GM19324 (cell line): ENCODE data around the gene S100A13.
"Not testable (repeated sequence)": the region's sequence is repeated elsewhere in the genome, so short reads cannot be mapped to it uniquely, and the experiment has no call there.

Experiments
- ATAC-seq: cut with Tn5 transposase; IDR thresholded peaks from one replicate; pipeline ENCODE4 v1.9.1; 2021; ENCODE audit warnings: mild to moderate bottlenecking, moderate library complexity; ENCODE audit not compliant: unreplicated experiment, low FRiP score

The S100A13 gene

DNA sequence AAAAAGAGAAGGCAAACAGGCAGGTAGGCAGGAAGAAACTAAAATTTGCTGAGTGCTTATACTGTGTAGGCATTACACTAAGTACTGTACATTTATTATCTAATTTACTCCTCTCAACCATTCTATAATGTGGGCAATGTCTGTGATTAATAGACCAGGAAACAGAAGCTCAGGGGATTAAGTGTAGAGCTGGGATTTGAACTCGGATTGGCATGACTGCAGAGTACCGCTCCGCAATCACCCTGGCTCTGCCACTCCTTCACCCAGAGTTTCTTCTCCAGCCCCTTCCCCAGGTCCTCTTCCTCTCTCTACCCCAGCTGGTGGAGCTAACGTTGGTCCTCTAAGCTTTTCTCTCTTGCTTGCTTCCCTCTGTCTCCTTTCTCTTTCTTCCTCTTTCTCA, 50.2 kb downstream of the S100A13 start:
- no peak for ATAC-seq

DNA sequence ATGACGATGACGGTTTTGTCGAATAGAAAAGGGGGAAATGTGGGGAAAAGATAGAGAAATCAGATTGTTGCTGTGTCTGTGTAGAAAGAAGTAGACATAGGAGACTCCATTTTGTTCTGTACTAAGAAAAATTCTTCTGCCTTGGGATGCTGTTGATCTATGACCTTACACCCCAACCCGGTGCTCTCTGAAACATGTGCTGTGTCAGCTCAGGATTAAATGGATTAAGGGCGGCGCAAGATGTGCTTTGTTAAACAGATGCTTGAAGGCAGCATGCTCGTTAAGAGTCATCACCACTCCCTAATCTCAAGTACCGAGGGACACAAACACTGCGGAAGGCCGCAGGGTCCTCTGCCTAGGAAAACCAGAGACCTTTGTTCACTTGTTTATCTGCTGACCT, 51.8 kb downstream of the S100A13 start:
- ATAC-seq, result not testable (repeated sequence)

DNA sequence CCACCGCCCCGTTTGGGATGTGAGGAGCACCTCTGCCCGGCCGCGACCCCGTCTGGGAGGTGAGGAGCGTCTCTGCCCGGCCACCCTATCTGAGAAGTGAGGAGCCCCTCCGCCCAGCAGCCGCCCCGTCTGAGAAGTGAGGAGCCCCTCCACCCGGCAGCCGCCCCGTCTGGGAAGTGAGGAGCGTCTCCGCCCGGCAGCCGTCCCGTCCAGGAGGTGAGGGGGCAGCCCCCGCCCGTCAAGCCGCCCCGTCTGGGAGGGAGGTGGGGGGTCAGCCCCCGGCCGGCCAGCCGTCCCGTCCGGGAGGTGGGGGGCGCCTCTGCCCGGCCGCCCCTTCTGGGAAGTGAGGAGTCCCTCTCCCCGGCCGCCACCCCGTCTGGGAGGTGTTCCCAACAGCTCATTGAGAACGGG, 52.2 kb downstream of the S100A13 start:
- ATAC-seq, result not testable (repeated sequence)

DNA sequence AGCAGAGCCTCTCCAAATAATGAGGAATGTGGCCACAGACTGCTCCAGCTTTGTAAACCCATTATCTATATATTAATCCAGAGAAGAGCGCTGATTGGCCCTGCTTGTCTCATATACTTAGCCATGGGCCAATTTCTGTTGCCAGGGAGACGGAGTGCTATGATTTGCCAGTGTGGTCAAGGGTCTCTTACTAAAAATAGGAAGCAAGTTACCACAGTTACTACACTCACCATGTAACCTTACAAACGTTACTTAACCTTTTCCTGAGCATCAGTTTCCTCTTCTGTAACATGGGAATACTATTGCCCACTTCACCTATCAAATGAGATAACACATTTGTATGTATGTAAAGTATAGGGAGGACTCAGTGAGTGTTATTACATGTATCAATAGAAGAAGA, 54.0 kb downstream of the S100A13 start:
- no peak for ATAC-seq

DNA sequence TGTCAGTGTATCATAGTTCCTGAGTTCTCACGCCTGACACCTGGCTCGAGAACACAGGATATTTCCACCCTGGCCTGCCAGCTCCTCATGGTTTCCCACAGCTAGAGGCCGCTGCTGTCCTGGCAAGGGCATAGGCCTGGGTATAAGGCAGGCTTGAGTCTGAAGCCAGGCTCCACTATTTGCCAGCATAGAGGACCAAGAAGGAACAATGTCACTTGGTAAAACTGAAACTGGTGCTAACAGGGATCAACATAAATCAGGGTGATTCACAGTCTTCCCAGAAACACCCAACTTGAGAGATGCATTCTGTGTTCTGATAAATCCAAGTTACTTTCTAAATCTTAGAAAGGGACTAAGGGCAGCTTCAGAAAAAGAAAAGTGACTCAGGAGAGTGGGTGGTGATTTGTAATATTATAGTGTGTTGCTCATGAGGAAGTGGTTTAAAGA, 54.7 kb downstream of the S100A13 start:
- peak; percentile 56 for ATAC-seq

- ATAC-seq, result no peak
Observed at GRCh38 chr1:153571706-153572105, 55.6 kb downstream of the S100A13 start.

GRCh38 chr1:153570874-153571273, 56.4 kb downstream of the S100A13 start:
- no peak for ATAC-seq

GRCh38 chr1:153569465-153569864, 57.8 kb downstream of the S100A13 start:
- no peak for ATAC-seq
